D721Med (cell line): ENCODE measurements around the gene TXNDC15.
"Not testable (repeated sequence)": the region's sequence is repeated elsewhere in the genome, so short reads cannot be mapped to it uniquely, and the experiment has no call there.

ENCODE experiments used
- DNase-seq: peaks from one replicate; pipeline ENCODE4 v3.0.0; 2011; ENCODE audit warnings: low spot score; ENCODE audit not compliant: insufficient read length
- FAIRE-seq: peaks from 2 replicates; lab custom pipeline; 2011; peaks lifted over from hg19 to GRCh38; lab: Jason Lieb, UNC
- CTCF ChIP-seq: IDR thresholded peaks from 2 replicates; pipeline ENCODE4 v1.5.1; 2012; ENCODE audit warnings: mild to moderate bottlenecking, control low read depth; ENCODE audit not compliant: insufficient read depth; ENCODE audit errors: missing control alignments

TXNDC15 gene

GRCh38 chr5:134902071-134902801, 28.1 kb downstream of the TXNDC15 start:
- DNase-seq (peak; percentile 32), FAIRE-seq (no peak)
- TF ChIP-seq CTCF, result no peak

- no peak for FAIRE-seq
- TF ChIP-seq CTCF, result peak; percentile 71
- peak; percentile 58 for DNase-seq
These were observed 30.6 kb downstream of the TXNDC15 start, which contains the start of gene PCBD2 for GRCh38 chr5:134904610-134905245. PCBD2 (plus strand) TSS chr5:134905131; CDS start chr5:134905140, 9 bp downstream.

DNA sequence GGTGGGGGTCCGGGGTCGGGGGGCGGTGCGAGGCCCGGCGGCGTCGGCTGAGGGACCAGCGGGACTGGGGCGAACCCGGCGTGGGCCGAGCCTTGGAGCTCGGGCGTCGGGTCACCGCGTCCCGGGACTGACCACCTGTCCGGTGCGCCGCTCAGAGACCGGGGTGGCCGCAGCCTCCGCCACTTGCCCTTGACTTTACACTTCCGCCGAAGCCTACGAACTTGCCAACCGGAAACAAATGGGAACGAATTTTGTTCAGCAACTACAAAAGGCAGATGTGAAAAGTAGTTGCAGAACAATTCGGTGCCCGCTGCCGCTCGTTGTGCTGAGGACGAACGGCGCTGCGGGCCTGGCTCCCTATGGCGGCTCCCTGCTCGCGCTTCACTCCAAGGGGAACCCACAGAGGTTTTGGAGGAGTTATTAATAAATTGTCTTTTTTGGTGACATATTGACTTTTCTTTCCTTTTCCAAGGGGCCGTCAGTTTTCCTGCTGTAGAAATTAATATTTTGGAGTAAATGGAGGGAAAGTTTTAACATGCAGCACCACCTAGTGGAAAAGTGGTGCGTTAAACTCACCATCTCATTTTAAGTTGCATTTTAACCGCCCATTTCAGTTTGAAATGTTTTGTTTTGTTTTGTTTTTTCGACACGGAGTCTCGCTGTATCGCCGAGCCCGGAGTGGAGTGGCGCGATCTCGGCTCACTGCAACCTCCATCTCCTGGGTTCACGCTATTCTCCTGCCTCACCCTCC, 31.2 kb downstream of the TXNDC15 start:
- no peak for DNase-seq

DNA sequence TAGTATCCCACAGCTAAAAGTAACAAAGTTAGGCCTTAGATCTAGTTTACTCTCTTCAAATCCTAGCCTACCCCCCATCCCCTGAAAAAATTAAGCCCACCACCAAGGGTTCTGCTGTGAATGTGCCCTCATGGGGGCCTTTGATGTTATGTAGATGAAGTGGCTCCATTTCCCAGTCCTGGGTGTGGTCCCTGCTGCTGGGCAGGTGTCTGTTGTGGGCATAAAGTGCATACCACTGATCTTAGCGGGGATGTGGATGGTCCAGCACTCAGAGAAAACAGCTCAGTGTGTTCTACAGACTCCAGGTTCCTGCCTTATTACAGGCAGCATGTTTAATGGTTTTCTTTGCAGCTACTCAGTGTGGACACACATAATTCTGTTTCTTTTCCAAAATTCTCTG, 32.6 kb downstream of the TXNDC15 start:
- DNase-seq (no peak), FAIRE-seq (no peak)
- no peak for TF ChIP-seq CTCF

More for the DNA sequence above, 31.2 kb downstream of the TXNDC15 start:
- no peak for FAIRE-seq
- peak; percentile 76 for TF ChIP-seq CTCF

GRCh38 chr5:134910752-134911151, 36.6 kb downstream of the TXNDC15 start:
- FAIRE-seq, DNase-seq: not testable (repeated sequence)

DNA sequence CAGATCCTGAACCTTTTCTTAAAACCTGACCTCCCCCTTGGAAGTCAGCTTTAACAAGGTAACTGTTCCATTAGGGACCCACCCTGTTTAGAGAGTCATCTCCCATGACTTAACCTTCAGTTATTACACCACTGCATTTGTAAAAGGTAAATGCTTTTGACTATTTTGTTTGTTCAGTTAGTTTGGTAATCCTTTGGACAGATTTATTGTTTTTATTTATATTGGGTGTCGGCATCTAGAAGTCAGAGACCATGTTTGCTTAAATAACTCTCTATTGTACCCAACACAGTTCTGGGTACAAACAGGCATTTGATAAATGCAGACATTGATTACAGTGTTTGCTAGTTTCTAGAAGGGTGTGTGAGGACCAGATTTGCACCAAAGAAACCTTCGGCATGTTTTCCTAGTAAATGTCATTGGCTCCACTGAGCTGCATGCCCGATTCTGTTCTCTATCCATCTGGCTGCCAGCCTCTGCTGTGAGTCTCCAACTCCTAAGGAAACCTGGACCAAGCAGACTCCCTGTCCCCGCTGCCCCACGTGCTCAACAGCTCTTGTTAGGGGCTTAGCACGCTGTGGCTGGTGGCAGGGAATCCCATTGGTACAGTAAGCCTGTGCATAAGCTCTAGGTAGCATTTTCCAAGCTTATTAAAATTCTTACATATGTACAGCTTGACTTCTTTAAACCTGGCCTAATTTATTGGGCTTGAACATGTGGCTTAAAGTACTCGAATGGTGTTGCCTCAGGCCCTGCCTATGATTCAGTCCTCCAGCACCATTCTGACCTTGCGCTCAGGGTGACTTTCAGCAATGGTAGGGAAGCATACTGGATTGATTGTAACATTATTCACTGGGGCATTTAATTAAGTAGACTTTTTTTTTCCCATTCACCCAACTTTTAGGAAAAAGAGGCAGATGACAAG, 37.4 kb downstream of the TXNDC15 start:
- FAIRE-seq (peak; percentile 38), DNase-seq (peak; percentile 36)

More for the DNA sequence above, 37.4 kb downstream of the TXNDC15 start:
- TF ChIP-seq CTCF, result no peak
